Right lobe of liver (tissue), 6 donors: Measurements from ENCODE around the gene TBC1D8. TPM values are rescaled to one million over a fixed set of nuclear protein-coding genes. Genes with fewer than 3 reads are reported as not detected.

ENCODE experiments used
- ATAC-seq, 4 donors: fragments of 200-7000 bp; cut with Tn5 transposase; one replicate each; pipeline ENCODE4 v1.9.1; 2020; ENCODE audit warnings: mild to moderate bottlenecking in 4 of 4, moderate library complexity in 4 of 4
- DNase-seq, 3 donors: peaks; one replicate each; pipeline ENCODE4 v3.0.0-alpha.2; 2020
- H3K27ac ChIP-seq, 3 donors: fragments of 200-600 bp; one replicate each; pipeline ENCODE4 v1.8.0; 2022
- H3K27me3 ChIP-seq, 2 donors: fragments of 200-600 bp; one replicate each; pipeline ENCODE4 v1.8.0; 2022
- H3K36me3 ChIP-seq, 4 donors: fragments of 200-600 bp; sonication (generic) in 1 of 4; one replicate each; pipeline versions ENCODE4 v1.5.1 to v1.8.0; 2017 to 2022; ENCODE audit warnings: control low read depth in 1 of 4
- H3K4me1 ChIP-seq, 4 donors: fragments of 200-600 bp; sonication (generic) in 1 of 4; one replicate each; pipeline versions ENCODE4 v1.5.1 to v1.8.0; 2017 to 2022; ENCODE audit warnings: control low read depth in 1 of 4
- H3K4me3 ChIP-seq, 3 donors: fragments of 200-600 bp; one replicate each; pipeline ENCODE4 v1.8.0; 2022
- H3K9me3 ChIP-seq, 4 donors: fragments of 200-600 bp; sonication (generic) in 1 of 4; one replicate each; pipeline versions ENCODE4 v1.5.1 to v1.8.0; 2017 to 2022; ENCODE audit warnings: control low read depth in 1 of 4
- CTCF ChIP-seq, 4 donors: fragments of 200-600 bp in 3 of 4; fragments of 450-650 bp in 1 of 4; IDR thresholded peaks; one replicate each; pipeline versions ENCODE4 v1.5.1 to v1.8.0; 2016 to 2022; ENCODE audit warnings: antibody characterized with exemption in 4 of 4, mild to moderate bottlenecking in 2 of 4
- POLR2A ChIP-seq: fragments of 450-650 bp; IDR thresholded peaks from one replicate; pipeline ENCODE4 v1.6.1; 2017; ENCODE audit warnings: antibody characterized with exemption, mild to moderate bottlenecking
- WGBS: methylation state at CpG from one replicate; pipeline ENCODE4 v1.1.6; 2018; ENCODE audit warnings: low coverage, low lambda C conversion rate; ENCODE audit not compliant: insufficient coverage; ENCODE audit errors: missing lambda C conversion rate; 5-methylcytosine and 5-hydroxymethylcytosine counted together
- intact Hi-C, 2 donors: fragments of 100-400 bp; cut with DNase I; formaldehyde crosslinking; loops; one replicate each; pipeline versions ENCODE4 v1.11.2 to v1.14.1; 2022
- total RNA-seq, 6 experiments: library from RNA; depleted of rRNA in 2 of 6; stranded (reverse); fragments of >200 nt in 2 of 6; fragmentation: NEBNext Ultra II Directional in 3 of 6; extraction: Animal tissue kit (Norgen Biotek cat#: 25700) in 3 of 6; gene quantifications; one replicate each; pipeline versions ENCODE4 v1.1.0 to v1.2.4, GENCODE V29; 2016 to 2023
- donor health status: DM: no; HTN: yes; CAD: no.
- donor health status: DM: no; HTN: no; CAD: no.
- donor health status: DM: no; HTN: no; CAD: no.
- donor health status: DM: no; HTN: yes; CAD: no.
- donor health status: DM: no; HTN: yes; CAD: no.

Gene TBC1D8
- total RNA-seq, 6 experiments from 2014 or later: 17.3 to 31.2 (median 21.5) TPM

GRCh38 chr2:101026253-101026701, 124.9 kb downstream of the TBC1D8 start:
- intact Hi-C loops: no loop called here
- ATAC-seq (peak in 1 of 4 donors; percentile 6), DNase-seq (no peak)
- no peak for TF ChIP-seq CTCF (IDR thresholded peaks at IDR 0.05)
- TF ChIP-seq POLR2A: no peak
- WGBS: 76% methylated on average over 7 of the region's 9 CpGs
- Histone ChIP-seq H3K27ac (no peak overlapping the region), H3K4me1 (no peaks in the 10 kb centered on the region), H3K27me3 (no peaks in the 10 kb centered on the region), H3K9me3 (no peaks in the 10 kb centered on the region), H3K4me3 (no peak overlapping the region), H3K36me3 (peaks cover 0 to 39% (median 19%) of the 10 kb centered on the region in 4 donors)

- intact Hi-C loops: no loop called here
- WGBS: 92% methylated on average over 6 of the region's 6 CpGs
- Histone ChIP-seq H3K27me3 (no peaks in the 10 kb centered on the region), H3K4me3 (no peak overlapping the region), H3K4me1 (no peaks in the 10 kb centered on the region), H3K27ac (no peak overlapping the region), H3K9me3 (no peaks in the 10 kb centered on the region), H3K36me3 (peaks cover 0 to 45% (median 23%) of the 10 kb centered on the region in 4 donors)
- TF ChIP-seq CTCF (IDR thresholded peaks at IDR 0.05) (no peak), POLR2A (no peak)
- DNase-seq: no peak
- no peak for ATAC-seq
These were observed 125.6 kb downstream of the TBC1D8 start for GRCh38 chr2:101025561-101025960.

- H3K27ac ChIP-seq: no peak overlapping the region
- DNase-seq (no peak), ATAC-seq (no peak)
- no peaks in the 10 kb centered on the region for H3K4me1 ChIP-seq
- TF ChIP-seq CTCF (IDR thresholded peaks at IDR 0.05): no peak
- no peak for TF ChIP-seq POLR2A
- 98% methylated on average over 6 of the region's 6 CpGs for whole genome bisulfite sequencing
- H3K4me3 ChIP-seq: no peak overlapping the region
- no peaks in the 10 kb centered on the region for H3K27me3 ChIP-seq
- no peaks in the 10 kb centered on the region for H3K9me3 ChIP-seq
- peaks cover 0 to 57% (median 27%) of the 10 kb centered on the region in 4 donors for H3K36me3 ChIP-seq
- intact Hi-C loops: no loop called here
These were observed 127.7 kb downstream of the TBC1D8 start for GRCh38 chr2:101023327-101024107.

GRCh38 chr2:101022221-101022620, 129.0 kb downstream of the TBC1D8 start:
- DNase-seq (no peak), ATAC-seq (peak in 1 of 4 donors; percentile 46)
- Histone ChIP-seq H3K4me3 (no peak overlapping the region), H3K27ac (no peak overlapping the region), H3K36me3 (peaks cover 0 to 49% (median 23%) of the 10 kb centered on the region in 4 donors), H3K4me1 (no peaks in the 10 kb centered on the region), H3K9me3 (no peaks in the 10 kb centered on the region), H3K27me3 (no peaks in the 10 kb centered on the region)
- no peak for TF ChIP-seq CTCF (IDR thresholded peaks at IDR 0.05)
- no peak for TF ChIP-seq POLR2A
- 83% methylated on average over 11 of the region's 16 CpGs for WGBS
- intact Hi-C loops: no loop called here
